H1 (cell line): Measurements from ENCODE around the gene WDR89. TPM values are rescaled to one million over a fixed set of nuclear protein-coding genes. Genes with fewer than 3 reads are reported as not detected.

Experiments used
- CTCF ChIA-PET: fragments of 300-600 bp; sonication (Branson Sonifier 250); formaldehyde crosslinking; loops from one replicate; lab custom pipeline; 2021; ENCODE audit not compliant: partially characterized antibody; lab: Charles Lee
- POLR2A ChIA-PET: fragments of 300-600 bp; sonication (Branson Sonifier 250); formaldehyde crosslinking; loops from one replicate; lab custom pipeline; 2021; ENCODE audit warnings: inconsistent platforms; ENCODE audit not compliant: partially characterized antibody; lab: Charles Lee
- DNase-seq, 2 experiments: peaks; one replicate each; pipeline versions ENCODE4 v3.0.0 to v3.0.0-alpha.2; 2010 to 2022; ENCODE audit warnings: low spot score in 2 of 2, low read depth in 1 of 2, mixed read lengths in 1 of 2
- FAIRE-seq: peaks from 2 replicates; lab custom pipeline; 2011; peaks lifted over from hg19 to GRCh38; lab: Jason Lieb, UNC
- H2AFZ ChIP-seq: 2 replicates; pipeline ENCODE4 v1.8.1; 2012; ENCODE audit warnings: low read length, inconsistent platforms
- H2AK5ac ChIP-seq: 2 replicates; pipeline ENCODE4 v1.6.1; 2013; ENCODE audit warnings: low read depth, low read length
- H2BK120ac ChIP-seq: replicated peaks from 2 replicates; pipeline ENCODE3; 2013; ENCODE audit warnings: low read depth, low read length, inconsistent platforms
- H2BK12ac ChIP-seq: 2 replicates; pipeline ENCODE4 v1.6.1; 2013; ENCODE audit warnings: low read depth, low read length
- H2BK15ac ChIP-seq: 2 replicates; pipeline ENCODE4 v1.6.1; 2013; ENCODE audit warnings: low read length
- H2BK20ac ChIP-seq: 2 replicates; pipeline ENCODE4 v1.6.1; 2013; ENCODE audit warnings: low read length
- H2BK5ac ChIP-seq: 2 replicates; pipeline ENCODE4 v1.6.1; 2013; ENCODE audit warnings: low read depth, low read length
- H3K14ac ChIP-seq: 2 replicates; pipeline ENCODE4 v1.6.1; 2013; ENCODE audit warnings: inconsistent platforms; ENCODE audit not compliant: insufficient read length
- H3K18ac ChIP-seq: 2 replicates; pipeline ENCODE4 v1.6.1; 2013; ENCODE audit warnings: low read length; ENCODE audit errors: extremely low read depth
- H3K23ac ChIP-seq: 2 replicates; pipeline ENCODE4 v1.6.1; 2013; ENCODE audit warnings: inconsistent platforms; ENCODE audit not compliant: insufficient read length
- H3K23me2 ChIP-seq: 2 replicates; pipeline ENCODE4 v1.6.1; 2013; ENCODE audit warnings: low read depth, low read length
- H3K27ac ChIP-seq: 2 replicates; pipeline ENCODE4 v1.6.1; 2011; ENCODE audit warnings: low read depth, low read length, inconsistent platforms
- H3K27me3 ChIP-seq, 4 experiments: replicated peaks in 1 of 4; 1 replicate in 1 of 4; 2 replicates in 3 of 4; pipeline versions ENCODE4 v1.6.1 to v1.8.1; 2011 to 2013; ENCODE audit warnings: low read length in 3 of 4, mild to moderate bottlenecking in 3 of 4, inconsistent platforms in 2 of 4, mixed read lengths in 2 of 4, moderate library complexity in 1 of 4; ENCODE audit not compliant: control insufficient read depth in 3 of 4, insufficient read depth in 3 of 4; ENCODE audit errors: extremely low read depth in 1 of 4
- H3K36me3 ChIP-seq, 4 experiments: 2 replicates each; pipeline versions ENCODE4 v1.6.1 to v1.8.1; 2011 to 2013; ENCODE audit warnings: mild to moderate bottlenecking in 4 of 4, low read length in 3 of 4, moderate library complexity in 2 of 4, control low read depth in 1 of 4, inconsistent platforms in 1 of 4; ENCODE audit not compliant: insufficient read depth in 4 of 4, control insufficient read depth in 2 of 4
- H3K4ac ChIP-seq: replicated peaks from 2 replicates; pipeline ENCODE3; 2013; ENCODE audit warnings: low read length, low read depth, mixed read lengths, inconsistent platforms; ENCODE audit not compliant: insufficient read length
- H3K4me1 ChIP-seq, 4 experiments: replicated peaks in 1 of 4; 1 replicate in 1 of 4; 2 replicates in 3 of 4; pipeline versions ENCODE4 v1.6.1 to v1.8.1; 2011 to 2013; ENCODE audit warnings: low read length in 3 of 4, inconsistent platforms in 2 of 4, mixed read lengths in 1 of 4; ENCODE audit not compliant: insufficient read depth in 4 of 4, control insufficient read depth in 3 of 4
- H3K4me2 ChIP-seq, 2 experiments: 2 replicates each; pipeline versions ENCODE4 v1.6.1 to v1.8.1; 2011 to 2013; ENCODE audit warnings: low read depth in 2 of 2, low read length in 2 of 2, control low read depth in 1 of 2, inconsistent platforms in 1 of 2, mild to moderate bottlenecking in 1 of 2; ENCODE audit not compliant: insufficient read depth in 1 of 2
- H3K4me3 ChIP-seq, 4 experiments: fragments of 200-600, 300-600 bp in 1 of 4; sonication (generic), shearing (Covaris generic), sonication (Bioruptor Twin) in 1 of 4; 2 replicates each; pipeline versions ENCODE4 v1.5.1 to v1.8.1; 2011 to 2016; ENCODE audit warnings: low read length in 4 of 4, low read depth in 3 of 4, control low read depth in 2 of 4, inconsistent platforms in 2 of 4, mild to moderate bottlenecking in 2 of 4, mixed read lengths in 1 of 4, moderate library complexity in 1 of 4; ENCODE audit not compliant: insufficient read depth in 2 of 4; ENCODE audit errors: extremely low read depth in 1 of 4
- H3K56ac ChIP-seq: replicated peaks from 2 replicates; pipeline ENCODE3; 2013; ENCODE audit warnings: low read depth, mild to moderate bottlenecking, mixed read lengths, low read length, inconsistent platforms; ENCODE audit not compliant: insufficient read length
- H3K79me1 ChIP-seq: 2 replicates; pipeline ENCODE4 v1.6.1; 2013; ENCODE audit warnings: low read depth, low read length, control low read depth
- H3K79me2 ChIP-seq, 2 experiments: 2 replicates each; pipeline versions ENCODE4 v1.6.1 to v1.8.1; 2012 to 2013; ENCODE audit warnings: low read length in 2 of 2, mild to moderate bottlenecking in 2 of 2, inconsistent platforms in 1 of 2; ENCODE audit not compliant: insufficient read depth in 2 of 2, control insufficient read depth in 1 of 2
- H3K9ac ChIP-seq, 4 experiments: replicated peaks in 1 of 4; 1 replicate in 1 of 4; 2 replicates in 3 of 4; pipeline versions ENCODE4 v1.6.1 to v1.8.1; 2011 to 2013; ENCODE audit warnings: low read depth in 3 of 4, low read length in 3 of 4, control low read depth in 2 of 4, mild to moderate bottlenecking in 2 of 4, moderate library complexity in 2 of 4, inconsistent platforms in 1 of 4; ENCODE audit errors: extremely low read depth in 1 of 4
- H3K9me3 ChIP-seq, 2 experiments: 2 replicates each; pipeline versions ENCODE4 v1.6.1 to v1.8.1; 2012 to 2013; ENCODE audit warnings: mild to moderate bottlenecking in 2 of 2, moderate library complexity in 2 of 2, control low read depth in 1 of 2, inconsistent platforms in 1 of 2, low read depth in 1 of 2, low read length in 1 of 2, mixed read lengths in 1 of 2; ENCODE audit not compliant: insufficient read depth in 2 of 2
- H4K20me1 ChIP-seq, 2 experiments: replicated peaks in 1 of 2; 2 replicates each; pipeline versions ENCODE3 to v1.8.1; 2011 to 2013; ENCODE audit warnings: inconsistent platforms in 2 of 2, low read length in 2 of 2, mild to moderate bottlenecking in 1 of 2; ENCODE audit not compliant: insufficient read depth in 2 of 2, control insufficient read depth in 1 of 2
- H4K5ac ChIP-seq: 2 replicates; pipeline ENCODE4 v1.6.1; 2013; ENCODE audit warnings: low read length, low read depth, mixed read lengths, inconsistent platforms; ENCODE audit not compliant: insufficient read length
- H4K8ac ChIP-seq: 2 replicates; pipeline ENCODE4 v1.8.0; 2013; ENCODE audit warnings: mild to moderate bottlenecking, moderate library complexity, low read length, inconsistent platforms; ENCODE audit not compliant: insufficient read depth; ENCODE audit errors: extremely low read depth
- H4K91ac ChIP-seq: replicated peaks from 2 replicates; pipeline ENCODE3; 2013; ENCODE audit warnings: low read length, mixed read lengths, inconsistent platforms; ENCODE audit not compliant: insufficient read length
- GABPA ChIP-seq: IDR thresholded peaks from 2 replicates; pipeline ENCODE4 v1.6.1; 2011; ENCODE audit warnings: mild to moderate bottlenecking, low read length, moderate library complexity, borderline replicate concordance; ENCODE audit not compliant: insufficient read depth
- JUND ChIP-seq: IDR thresholded peaks from 2 replicates; pipeline ENCODE4 v1.6.1; 2011; ENCODE audit warnings: mild to moderate bottlenecking, improper control_type of control experiment, low read length
- KDM4A ChIP-seq: IDR thresholded peaks from one replicate; pipeline ENCODE4 v1.7.1; 2012; ENCODE audit warnings: low read depth, mild to moderate bottlenecking, moderate library complexity, low read length, inconsistent platforms; ENCODE audit not compliant: severe bottlenecking
- RNF2 ChIP-seq: fragments of 200-900, 300-1000 bp; sonication (generic); IDR thresholded peaks from 2 replicates; pipeline ENCODE4 v1.7.1; 2016; ENCODE audit warnings: borderline replicate concordance, low read depth, mild to moderate bottlenecking, antibody characterized with exemption, low read length; ENCODE audit not compliant: poor library complexity, severe bottlenecking; ENCODE audit errors: missing control alignments
- SAP30 ChIP-seq: fragments of 300-600 bp; sonication (generic); IDR thresholded peaks from 2 replicates; pipeline ENCODE4 v1.7.1; 2012; ENCODE audit warnings: low read length, moderate library complexity, mild to moderate bottlenecking, inconsistent platforms; ENCODE audit not compliant: insufficient read depth, insufficient replicate concordance
- WGBS, 2 experiments: shearing (Covaris generic) in 1 of 2; methylation state at CpG; one replicate each; pipeline versions ENCODE4 v1.1.6 to v1.1.7; 2013 to 2015; ENCODE audit warnings: low lambda C conversion rate in 2 of 2, mixed read lengths in 2 of 2, inconsistent platforms in 1 of 2, low coverage in 1 of 2, missing lambda C conversion rate in 1 of 2; ENCODE audit not compliant: insufficient replicate concordance in 2 of 2, insufficient coverage in 1 of 2, insufficient read length in 1 of 2; ENCODE audit errors: extremely low coverage in 1 of 2, missing lambda C conversion rate in 1 of 2; 5-methylcytosine and 5-hydroxymethylcytosine counted together
- polyA plus RNA-seq, 7 experiments: library from polyadenylated mRNA; depleted of rRNA in 3 of 7; stranded (reverse) in 5 of 7; unstranded in 2 of 7; fragments of >200 nt in 5 of 7; fragments of 200-250 nt in 2 of 7; gene quantifications; 1 replicate in 5 of 7; 2 replicates in 1 of 7; 4 replicates in 1 of 7; pipeline versions ENCODE4 v1.2.1 to v1.2.3, GENCODE V29; 2011 to 2013; ENCODE audit warnings: missing spikeins in 2 of 7, mixed read lengths in 2 of 7
- total RNA-seq: library from RNA; stranded (reverse); fragmentation: NEBNext Ultra II Directional; extraction: Animal tissue kit (Norgen Biotek cat#: 25700); gene quantifications from 2 replicates; pipeline ENCODE4 v1.2.1, GENCODE V29; 2021
- TF ChIP-seq, protein P1 (sequence below): IDR thresholded peaks from 2 replicates; pipeline ENCODE4 v1.6.1; 2012; ENCODE audit warnings: inconsistent platforms
- TF ChIP-seq, protein P2 (sequence below), 3 experiments: IDR thresholded peaks; 1 replicate in 2 of 3; 2 replicates in 1 of 3; pipeline versions ENCODE4 v1.5.1 to v1.6.1; 2011; ENCODE audit warnings: low read length in 3 of 3, mild to moderate bottlenecking in 3 of 3, inconsistent platforms in 2 of 3, low read depth in 1 of 3, moderate library complexity in 1 of 3; ENCODE audit not compliant: insufficient read depth in 1 of 3; ENCODE audit errors: control extremely low read depth in 1 of 3

WDR89 gene
- total and polyA plus RNA-seq, 2 of the 8 experiments (the other 6 are each of a cell fraction or from before 2014, with no cell fraction given), result 8.3 to 32.9 TPM

DNA sequence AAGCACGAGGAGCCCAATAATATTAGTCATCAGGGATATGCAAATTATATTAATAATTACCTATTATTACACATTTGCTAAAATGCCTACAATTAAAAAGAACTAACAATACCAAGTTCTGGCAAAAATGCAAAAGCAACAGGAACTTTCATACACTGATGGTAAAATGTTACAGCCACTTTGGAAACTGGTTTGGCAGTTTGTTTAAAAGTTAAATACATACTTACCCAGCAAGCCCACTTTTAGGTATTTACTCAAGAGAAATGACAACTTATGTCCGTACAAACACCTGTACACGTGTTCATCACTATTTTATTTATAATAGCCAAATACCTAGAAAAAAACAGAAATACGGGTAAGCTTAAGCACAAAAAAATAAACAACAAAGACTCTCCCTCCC is 17.0 kb downstream of the WDR89 start:
- Histone ChIP-seq H3K4me1 (no peaks in the 10 kb centered on the region), H3K56ac (no peak overlapping the region), H4K5ac (no peak overlapping the region), H3K14ac (no peak overlapping the region), H2AFZ (no peak overlapping the region), H2BK20ac (no peak overlapping the region), H2BK12ac (no peak overlapping the region), H3K27ac (no peak overlapping the region), H4K8ac (no peak overlapping the region), H3K27me3 (no peaks in the 10 kb centered on the region), H3K23ac (no peak overlapping the region), H3K23me2 (no peaks in the 10 kb centered on the region), H3K4me2 (no peak overlapping the region), H4K20me1 (peaks cover 3 to 5% of the 10 kb centered on the region in 2 experiments), H3K36me3 (peaks cover 0 to 18% (median 2%) of the 10 kb centered on the region in 4 experiments; a peak in 4 of 8 replicates), H2BK120ac (no peak overlapping the region), H3K18ac (no peak overlapping the region), H2BK15ac (no peak overlapping the region), H3K9me3 (no peaks in the 10 kb centered on the region), H3K9ac (no peak overlapping the region), H4K91ac (no peak overlapping the region), H3K79me2 (peaks cover 0 to 37% of the 10 kb centered on the region in 2 experiments; a peak in 2 of 4 replicates), H3K4me3 (no peak overlapping the region), H2BK5ac (no peak overlapping the region), H2AK5ac (no peak overlapping the region), H3K4ac (no peak overlapping the region), H3K79me1 (peaks cover 2% of the 10 kb centered on the region; the same call in 1 of the 2 replicates)
- ChIA-PET POLR2A (no interaction called here), CTCF (interaction anchor here (2.0 kb wide), 1 partner anchor 9 kb away, joined by 5 read pairs; no protein-coding TSS in a partner anchor)
- TF ChIP-seq, protein P1, sequence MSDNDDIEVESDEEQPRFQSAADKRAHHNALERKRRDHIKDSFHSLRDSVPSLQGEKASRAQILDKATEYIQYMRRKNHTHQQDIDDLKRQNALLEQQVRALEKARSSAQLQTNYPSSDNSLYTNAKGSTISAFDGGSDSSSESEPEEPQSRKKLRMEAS, result no peak
- no peak for TF ChIP-seq SAP30
- no peak for TF ChIP-seq KDM4A
- TF ChIP-seq, protein P2, sequence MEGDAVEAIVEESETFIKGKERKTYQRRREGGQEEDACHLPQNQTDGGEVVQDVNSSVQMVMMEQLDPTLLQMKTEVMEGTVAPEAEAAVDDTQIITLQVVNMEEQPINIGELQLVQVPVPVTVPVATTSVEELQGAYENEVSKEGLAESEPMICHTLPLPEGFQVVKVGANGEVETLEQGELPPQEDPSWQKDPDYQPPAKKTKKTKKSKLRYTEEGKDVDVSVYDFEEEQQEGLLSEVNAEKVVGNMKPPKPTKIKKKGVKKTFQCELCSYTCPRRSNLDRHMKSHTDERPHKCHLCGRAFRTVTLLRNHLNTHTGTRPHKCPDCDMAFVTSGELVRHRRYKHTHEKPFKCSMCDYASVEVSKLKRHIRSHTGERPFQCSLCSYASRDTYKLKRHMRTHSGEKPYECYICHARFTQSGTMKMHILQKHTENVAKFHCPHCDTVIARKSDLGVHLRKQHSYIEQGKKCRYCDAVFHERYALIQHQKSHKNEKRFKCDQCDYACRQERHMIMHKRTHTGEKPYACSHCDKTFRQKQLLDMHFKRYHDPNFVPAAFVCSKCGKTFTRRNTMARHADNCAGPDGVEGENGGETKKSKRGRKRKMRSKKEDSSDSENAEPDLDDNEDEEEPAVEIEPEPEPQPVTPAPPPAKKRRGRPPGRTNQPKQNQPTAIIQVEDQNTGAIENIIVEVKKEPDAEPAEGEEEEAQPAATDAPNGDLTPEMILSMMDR (IDR thresholded peaks at IDR 0.05; ENCODE audit: control extremely low read depth in 1 of 3, insufficient read depth in 1 of 3, low read depth in 1 of 3, low read length in 3 of 3), result no peak
- TF ChIP-seq RNF2, result no peak
- no peak for TF ChIP-seq GABPA
- TF ChIP-seq JUND, result no peak
- FAIRE-seq, result no peak
- WGBS, 2 experiments, result 91% methylated on average over 4 of the region's 4 CpGs; no CpG with 5 or more reads in 1 of the 2 experiments
- no peak for DNase-seq
